HG03039 (cell line): Measurements from ENCODE around the gene RETREG3.

Experiments
- ATAC-seq: cut with Tn5 transposase; IDR thresholded peaks from one replicate; pipeline ENCODE4 v1.9.1; 2021; ENCODE audit warnings: mild to moderate bottlenecking, moderate library complexity; ENCODE audit not compliant: unreplicated experiment

RETREG3 gene

GRCh38 chr17:42535155-42536047 is 73.8 kb downstream of the RETREG3 start:
- ATAC-seq, result no peak

GRCh38 chr17:42531455-42532354 is 77.5 kb downstream of the RETREG3 start:
- no peak for ATAC-seq

GRCh38 chr17:42530952-42531454 is 78.2 kb downstream of the RETREG3 start:
- ATAC-seq, result no peak
